NCI-H82 treated with DMSO at 0.1 percent for 48 hours (cell line): ENCODE measurements around the gene CXorf65.
A peak's percentile ranks its signal among the peaks of the same experiment; 100 is the strongest.

ENCODE experiments used
- DNase-seq: peaks from one replicate; lab custom pipeline; 2025; ENCODE audit not compliant: unreplicated experiment; lab: John Stamatoyannopoulos, UW

CXorf65 gene

GRCh38 chrX:71067712-71068043, 38.9 kb downstream of the CXorf65 start:
- peak; percentile 42 for DNase-seq

DNA sequence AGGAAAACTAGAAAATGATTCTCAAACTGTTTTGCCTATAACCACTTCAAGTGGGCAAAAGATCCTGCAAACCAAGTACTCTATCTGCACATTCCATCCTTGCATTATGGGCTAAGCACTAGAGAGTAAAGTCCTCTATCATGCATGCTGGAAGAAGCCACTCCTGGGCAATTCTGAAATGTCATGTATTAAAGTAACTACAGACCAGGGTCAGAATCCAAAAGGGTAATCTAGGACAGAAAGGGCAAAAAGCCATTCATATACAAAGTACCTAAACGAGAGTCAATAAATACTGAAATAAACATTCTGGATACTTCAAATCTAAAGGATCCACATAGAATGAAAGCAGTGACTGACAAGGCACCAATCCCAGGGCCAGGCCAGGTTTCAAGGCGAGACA, 39.5 kb downstream of the CXorf65 start:
- DNase-seq: no peak

- no peak for DNase-seq
Measured at GRCh38 chrX:71060127-71060526, 46.4 kb downstream of the CXorf65 start.

- no peak for DNase-seq
Measured at GRCh38 chrX:71057848-71058530, 48.6 kb downstream of the CXorf65 start.

GRCh38 chrX:71056867-71057266, 49.7 kb downstream of the CXorf65 start:
- DNase-seq: no peak
